Stimulated activated CD4-positive, alpha-beta T cell treated with anti-CD3 and anti-CD28 coated beads, Interleukin-1b, Interleukin-23, amount 100 ng/mL, for 48 hours (primary cell): ENCODE data around the gene DBNL.

ENCODE experiments used
- DNase-seq: peaks from one replicate; pipeline ENCODE4 v3.0.0-alpha.2; 2020

The DBNL gene

DNA sequence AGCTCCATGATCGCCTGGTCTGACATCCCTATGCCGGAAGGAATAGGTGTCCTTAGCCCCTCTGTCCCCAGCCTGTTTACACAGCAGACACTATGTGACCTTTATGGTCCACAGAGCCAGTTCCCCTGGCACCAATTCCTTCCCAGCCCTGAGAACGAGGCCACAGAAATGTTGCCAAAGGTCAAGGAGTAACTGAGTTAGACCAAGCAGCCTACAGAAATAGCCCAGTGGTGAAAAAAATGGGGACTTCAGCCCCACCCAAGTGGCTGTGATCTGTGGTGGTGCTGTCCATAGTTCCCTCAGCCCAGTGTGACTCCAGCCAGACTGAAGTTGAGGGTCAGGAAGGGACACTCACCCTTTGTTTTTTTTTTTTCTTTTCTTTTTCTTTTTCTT, 18.4 kb downstream of the DBNL start:
- no peak for DNase-seq

GRCh38 chr7:44063547-44063893, 19.0 kb downstream of the DBNL start:
- DNase-seq = no peak

DNA sequence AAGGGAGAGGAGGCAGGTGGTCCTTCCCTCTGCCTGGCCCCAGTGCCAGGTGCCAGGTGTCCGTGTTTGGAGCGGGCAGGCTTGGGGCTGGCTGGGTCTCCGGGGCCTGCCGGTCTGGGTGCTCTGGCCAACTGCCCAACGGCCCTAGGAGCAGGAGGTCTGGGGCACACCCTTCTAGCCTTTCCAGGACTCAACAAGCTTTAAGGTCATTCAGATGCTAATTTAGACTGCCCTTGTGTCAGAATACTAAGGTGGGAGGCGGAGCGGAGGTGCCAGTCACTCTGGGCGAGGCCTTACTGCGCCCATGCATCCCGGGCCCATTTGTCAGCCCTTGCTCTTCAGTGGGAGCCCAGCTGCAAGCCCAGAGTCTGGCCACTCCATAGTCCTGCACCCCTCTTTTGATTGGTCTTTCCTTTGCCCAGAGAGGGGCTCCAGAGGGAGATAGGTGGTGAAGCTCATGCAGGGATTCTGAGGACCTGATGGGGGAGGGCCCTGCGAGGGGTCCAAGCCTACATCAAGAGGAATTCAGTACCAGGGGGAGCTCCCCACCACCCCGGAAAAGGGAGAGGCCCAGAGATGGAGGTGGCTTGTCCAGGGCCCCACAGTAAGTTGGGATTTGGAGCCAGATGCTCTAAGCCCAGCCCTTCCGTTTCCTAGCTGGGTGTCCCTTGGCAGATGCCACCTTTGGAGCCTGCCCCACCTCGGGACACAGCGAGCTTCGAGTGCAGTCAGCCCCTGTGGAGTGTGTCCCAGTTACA, 19.6 kb downstream of the DBNL start:
- no peak for DNase-seq

DNA sequence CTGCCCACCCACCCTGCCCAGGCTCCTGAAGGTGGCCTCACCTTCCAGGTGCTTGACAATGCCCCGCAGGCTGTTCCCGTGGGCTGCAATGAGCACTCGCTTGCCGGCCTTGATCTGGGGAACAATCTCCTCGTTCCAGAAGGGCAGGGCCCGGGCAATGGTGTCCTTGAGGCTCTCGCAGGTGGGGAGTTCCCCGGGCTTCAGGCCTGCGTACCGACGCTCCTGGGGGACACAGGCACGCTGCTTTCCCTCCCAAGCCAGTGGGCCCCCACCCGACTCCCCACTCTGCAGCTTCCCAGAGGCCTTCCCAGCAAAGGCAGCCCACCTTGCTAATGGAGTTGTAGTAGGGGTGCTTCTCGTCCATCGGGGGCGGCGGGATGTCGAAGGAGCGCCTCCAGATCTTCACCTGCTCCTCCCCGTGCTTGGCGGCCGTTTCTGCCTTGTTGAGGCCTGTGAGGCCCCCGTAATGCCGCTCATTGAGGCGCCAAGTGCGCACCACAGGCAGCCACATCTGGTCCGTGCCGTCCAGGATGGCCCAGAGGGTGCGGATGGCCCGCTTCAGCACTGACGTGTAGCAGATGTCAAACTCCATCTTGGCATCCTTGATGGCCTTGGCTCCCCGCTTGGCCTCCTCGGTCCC, 20.4 kb downstream of the DBNL start:
- DNase-seq = no peak

DNA sequence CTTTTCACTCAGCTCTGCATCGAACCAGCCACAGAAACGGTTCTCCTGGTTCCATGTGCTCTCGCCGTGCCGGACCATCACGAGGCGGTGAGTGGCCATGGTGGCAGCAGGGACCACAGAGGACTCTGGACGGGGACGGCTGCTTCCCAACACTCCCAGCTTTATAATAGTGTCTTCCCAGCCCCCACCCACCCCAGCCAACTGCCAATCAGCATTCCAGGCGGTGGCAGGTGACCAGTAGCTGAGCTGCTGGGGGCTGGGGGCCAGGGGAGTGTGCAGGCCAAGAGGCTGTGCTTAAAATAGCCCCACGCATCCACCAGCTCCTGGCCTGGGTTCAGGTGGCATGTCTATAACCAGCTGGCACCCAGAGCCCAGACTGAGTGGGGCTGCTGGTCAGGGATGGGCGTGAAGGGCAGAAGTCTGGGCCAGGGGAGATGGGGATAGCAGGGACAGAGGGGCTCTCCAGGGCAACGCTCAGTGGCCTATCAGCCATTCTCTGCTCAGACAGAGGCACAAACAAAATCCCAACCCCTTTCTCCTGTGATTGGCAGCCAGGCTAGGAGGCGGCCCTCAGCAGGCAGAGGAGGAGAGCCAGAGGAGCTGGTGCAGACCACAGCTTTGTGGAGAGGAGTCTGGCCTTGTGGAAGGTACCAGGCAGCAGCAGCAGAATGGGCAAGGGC, 21.1 kb downstream of the DBNL start, which contains the start of gene PGAM2:
Gene PGAM2, minus strand, starts transcription at position 137 of the 680 bp plus-strand sequence. Its CDS starts 38 bp downstream, at position 99.
- no peak for DNase-seq

- no peak for DNase-seq
Observed at GRCh38 chr7:44066111-44066460, 21.6 kb downstream of the DBNL start.

DNA sequence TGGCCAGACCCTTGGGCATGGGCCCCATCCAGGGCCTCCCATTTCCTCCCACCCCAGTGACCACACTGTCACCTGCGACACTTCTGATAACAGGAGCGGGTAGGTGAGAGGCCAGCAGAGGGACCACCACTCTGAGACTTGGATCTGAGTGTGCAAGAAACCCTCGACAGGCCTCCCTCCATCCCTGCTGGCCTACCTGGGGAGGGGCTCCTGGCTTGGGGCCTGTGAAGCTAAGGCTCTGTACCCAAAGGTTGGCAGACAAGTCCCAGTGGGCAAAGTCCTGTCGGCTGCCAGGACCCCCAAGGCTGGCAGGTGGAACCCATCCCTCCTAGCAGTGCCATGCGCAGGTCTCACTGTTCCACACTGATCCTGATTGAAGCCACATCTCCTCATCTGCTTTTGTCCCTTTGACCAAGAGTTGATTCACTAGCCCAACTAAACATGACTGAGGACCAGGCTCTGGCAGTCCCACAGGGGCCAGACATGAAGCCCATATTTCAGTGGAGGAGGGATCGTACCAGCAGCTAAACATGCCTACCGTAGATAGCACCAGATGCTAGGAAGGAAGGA, 22.1 kb downstream of the DBNL start:
- no peak for DNase-seq

DNA sequence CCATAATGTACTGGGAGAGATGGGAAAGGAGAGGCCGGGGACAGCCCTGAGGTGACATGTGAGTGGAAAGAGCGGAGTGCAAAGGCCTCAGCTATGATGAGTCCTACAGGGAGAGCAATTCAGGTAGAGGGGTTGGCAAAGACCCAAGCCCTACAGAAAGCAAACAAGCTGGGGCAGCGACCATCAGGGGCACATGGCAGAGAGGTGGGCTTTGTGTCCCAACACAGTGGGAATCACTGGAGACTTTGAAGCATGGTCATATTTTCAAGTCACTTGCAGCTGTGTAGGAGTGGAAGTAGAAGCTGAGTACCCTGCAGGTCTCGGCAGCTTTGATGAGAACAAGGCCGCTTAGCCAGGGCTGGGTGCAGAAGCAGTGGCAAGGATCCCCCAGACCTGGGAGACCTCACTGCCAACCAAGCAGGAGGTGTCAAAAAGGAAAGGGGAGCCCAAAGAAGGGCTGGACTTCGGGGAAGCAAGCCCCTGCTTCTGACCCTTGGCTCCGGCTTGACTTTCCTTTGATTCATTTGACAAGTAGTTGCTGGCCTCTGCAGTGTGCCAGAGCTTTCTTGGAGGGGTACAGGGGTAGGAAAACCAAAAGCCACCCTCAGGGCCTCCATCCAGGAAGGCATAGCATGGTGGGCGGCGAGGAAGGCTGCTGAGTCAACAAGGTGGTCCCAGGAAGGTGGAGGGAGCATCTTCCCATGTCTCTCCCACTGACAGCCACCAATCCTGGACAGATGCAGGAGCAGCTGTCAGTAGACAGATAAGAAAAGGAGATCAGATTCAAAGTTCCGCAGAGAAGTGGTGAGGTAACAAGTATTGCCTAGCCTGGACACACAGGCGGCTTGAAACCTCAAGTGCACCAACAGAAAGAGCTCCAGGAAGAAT, 22.8 kb downstream of the DBNL start:
- no peak for DNase-seq

DNA sequence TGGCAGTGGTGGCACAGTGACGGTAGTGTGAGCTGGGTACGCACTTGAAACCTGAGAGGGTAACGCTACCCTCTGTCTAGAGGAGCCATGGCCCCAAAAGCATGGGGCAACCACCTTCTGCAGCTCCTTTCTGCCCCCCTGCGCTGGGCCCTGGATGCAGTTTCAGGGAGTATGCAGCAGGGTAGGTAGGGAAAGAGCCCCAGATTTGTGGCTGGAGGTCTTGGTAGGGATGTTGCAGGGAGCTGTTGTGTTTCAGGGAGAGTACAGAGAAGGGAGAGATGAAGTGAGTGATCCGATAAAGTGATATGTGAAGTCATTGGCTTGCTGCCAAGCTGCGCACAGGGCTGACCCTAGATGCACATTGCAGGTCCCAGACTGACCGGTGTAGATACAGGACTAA, 23.6 kb downstream of the DBNL start:
- no peak for DNase-seq

DNA sequence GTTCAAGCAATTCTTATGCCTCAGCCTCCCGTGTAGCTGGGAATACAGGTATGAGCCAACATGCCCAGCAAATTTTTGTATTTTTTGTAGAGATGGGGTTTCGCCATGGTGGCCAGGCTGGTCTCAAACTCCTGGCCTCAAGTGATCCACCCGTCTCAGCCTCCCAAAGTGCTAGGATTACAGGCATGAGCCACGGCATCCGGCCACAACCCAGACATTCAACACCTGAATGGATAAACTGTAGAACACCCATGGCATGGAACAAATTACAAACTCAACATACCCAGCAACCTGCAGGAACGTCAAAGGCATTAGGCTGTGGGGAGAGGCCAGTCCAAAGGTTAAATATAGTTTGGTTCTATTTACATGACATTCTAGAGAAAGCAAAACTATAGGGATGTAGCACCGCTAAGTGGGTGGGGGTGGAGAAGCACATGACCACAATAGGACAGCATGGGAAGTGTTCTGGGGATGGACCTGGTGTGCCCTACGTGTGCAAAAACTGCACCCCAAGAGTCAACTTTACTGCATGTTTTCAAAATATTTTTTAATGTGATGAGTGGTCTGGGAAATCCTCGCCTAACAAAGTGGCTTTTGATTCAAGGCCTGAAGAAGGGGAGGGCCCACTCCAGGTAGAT, 27.3 kb downstream of the DBNL start:
- no peak for DNase-seq

GRCh38 chr7:44072364-44073231, 28.1 kb downstream of the DBNL start:
- DNase-seq = no peak

DNA sequence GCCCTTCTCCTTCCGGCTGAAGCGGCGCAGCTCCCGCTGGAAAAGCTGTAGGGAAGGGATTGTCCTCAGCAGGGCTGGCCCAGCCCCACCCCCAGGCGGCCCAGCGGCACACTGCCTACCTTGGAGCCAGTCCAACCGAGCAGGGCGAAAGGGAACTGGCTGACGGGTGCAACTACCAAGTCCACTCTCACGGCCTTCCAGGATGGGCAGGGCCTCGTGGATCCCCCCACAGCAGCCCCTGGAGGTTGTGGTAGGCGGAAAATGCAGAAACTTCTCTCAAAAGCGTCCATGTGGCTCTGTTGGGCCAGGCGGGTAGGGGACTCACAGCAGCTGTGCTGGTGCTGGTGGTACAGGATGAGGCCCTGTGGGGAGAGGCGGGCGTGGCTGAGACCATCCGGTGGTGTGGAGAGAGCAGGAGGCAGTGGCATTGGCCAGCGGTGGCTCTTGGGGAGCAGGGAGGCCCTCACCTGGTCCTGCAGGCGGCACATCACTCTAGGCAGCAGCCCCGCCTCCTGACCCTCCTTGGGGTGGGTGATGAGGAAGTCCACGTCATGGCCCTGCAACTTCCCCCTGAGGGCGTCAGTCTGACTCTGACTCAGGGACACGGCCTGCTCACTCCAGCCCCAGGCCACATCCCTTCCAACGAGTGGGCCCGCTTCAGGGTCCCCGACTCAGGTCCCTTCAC, 29.3 kb downstream of the DBNL start:
- DNase-seq = peak; percentile 39

DNA sequence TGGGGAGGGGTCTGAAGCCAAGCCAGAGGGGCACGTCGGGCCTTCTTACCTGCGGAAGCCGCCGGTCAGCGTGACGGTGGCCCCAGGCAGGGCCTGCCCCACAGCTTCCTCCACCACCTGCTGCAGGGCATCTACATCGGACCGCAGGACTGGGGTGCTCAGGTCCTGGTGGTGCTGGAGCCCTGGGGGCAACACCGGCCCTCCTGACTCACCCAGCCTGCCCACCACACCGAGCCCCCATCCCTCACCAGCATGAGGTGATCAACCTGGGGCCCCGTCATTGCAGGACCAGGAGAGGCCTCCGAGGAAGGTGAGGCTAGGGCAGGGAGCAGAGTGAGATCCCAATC, 29.8 kb downstream of the DBNL start:
- DNase-seq = no peak

GRCh38 chr7:44075296-44076075, 31.0 kb downstream of the DBNL start:
- no peak for DNase-seq

DNA sequence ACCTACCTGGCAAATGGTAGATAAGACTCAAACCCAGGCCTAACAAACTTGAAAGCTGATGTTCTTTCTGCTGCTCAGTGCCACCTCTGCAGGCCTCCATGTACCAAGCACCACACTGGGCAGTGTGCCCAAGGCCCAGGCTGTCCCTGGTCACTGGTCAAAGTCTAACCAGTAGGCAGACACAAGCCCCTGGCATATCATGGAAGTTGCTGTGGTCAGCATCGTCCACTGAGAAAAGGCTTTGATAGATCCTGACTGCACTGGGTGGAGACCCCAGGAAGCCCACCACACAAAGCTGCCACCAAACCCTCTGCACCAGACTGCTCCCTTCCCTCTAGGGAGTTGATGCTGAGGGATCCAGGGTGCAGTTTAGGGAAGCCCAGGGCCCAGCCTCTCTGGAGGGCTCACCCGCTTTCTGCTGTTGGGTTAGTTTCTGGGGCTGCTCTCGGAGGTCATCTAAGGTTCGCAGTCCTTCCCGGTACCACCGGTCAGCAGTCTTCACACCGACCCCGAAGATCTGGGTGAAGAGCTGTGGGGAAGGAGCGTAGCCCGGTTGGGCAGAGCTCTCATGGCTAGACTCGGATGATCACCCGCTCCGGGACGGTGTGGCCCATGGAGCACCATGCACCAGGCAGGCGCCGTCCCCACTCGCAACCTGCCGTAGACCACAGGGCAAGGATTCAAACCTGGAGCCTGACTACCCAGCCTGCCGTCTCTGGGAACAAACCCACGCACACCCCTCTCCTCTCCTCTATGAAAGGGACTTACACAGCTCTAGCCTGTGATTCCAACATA, 31.8 kb downstream of the DBNL start:
- no peak for DNase-seq

DNA sequence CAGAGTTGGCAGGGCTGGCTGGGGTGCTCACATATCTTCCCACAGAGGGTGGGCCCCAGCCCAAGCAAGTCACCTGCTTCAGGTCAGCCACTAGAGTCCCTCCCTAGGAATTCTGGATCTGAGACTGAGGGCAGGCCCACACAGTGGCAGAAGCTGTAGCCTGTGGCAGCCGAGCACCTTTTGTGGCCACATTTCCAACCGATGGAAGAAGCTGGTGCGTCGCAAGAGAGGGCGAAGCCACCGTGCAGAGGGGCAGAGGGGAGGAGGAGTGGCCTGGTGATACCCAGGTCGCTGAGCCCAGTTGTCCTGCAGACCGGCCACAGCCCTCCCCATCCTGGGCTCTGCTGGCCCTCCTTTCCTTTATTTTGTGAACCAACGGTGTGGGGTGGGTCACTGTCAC, 32.6 kb downstream of the DBNL start:
- DNase-seq = no peak

DNA sequence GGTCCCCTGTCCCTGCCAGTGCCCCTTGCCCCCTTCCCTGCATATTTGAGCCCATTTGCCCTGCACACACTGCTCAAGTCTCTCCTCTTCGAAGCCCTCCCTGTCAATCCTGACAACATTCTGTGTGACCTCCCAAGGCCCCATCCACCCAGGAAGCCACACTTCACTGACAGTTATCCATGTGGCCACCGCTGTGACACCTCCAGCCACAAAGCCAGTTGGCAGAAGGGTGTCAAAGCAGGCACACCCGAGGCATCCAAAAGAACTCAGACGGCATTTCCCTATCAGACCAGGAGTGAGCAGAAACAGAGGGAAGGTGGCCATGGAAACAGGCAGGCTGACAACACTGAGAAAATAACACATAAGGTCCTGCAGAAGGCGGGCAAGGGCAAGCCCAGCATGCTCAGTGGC, 33.2 kb downstream of the DBNL start:
- DNase-seq = no peak

- DNase-seq = no peak
Observed at GRCh38 chr7:44078521-44078920, 34.0 kb downstream of the DBNL start.
